ENCODE results near the gene ZNF263. TPM values are rescaled to one million over a fixed set of nuclear protein-coding genes. Genes with fewer than 3 reads are reported as not detected.

Gene ZNF263
- total and polyA plus RNA-seq, 9 of the 15 experiments (the other 6 are each of a cell fraction or from before 2014, with no cell fraction given) = 4.6 to 48.3 (median 31.8) TPM

- no peak for TF ChIP-seq MECOM (CRISPR knock-in tag; IDR thresholded peaks at IDR 0.05)
- no peak for TF ChIP-seq ZBTB1 (CRISPR knock-in tag; IDR thresholded peaks at IDR 0.05; ENCODE audit: borderline replicate concordance, low read depth)
- no peak for TF ChIP-seq MXI1 (IDR thresholded peaks at IDR 0.05; ENCODE audit: low read depth, low read length)
- no peak for TF ChIP-seq CXXC5 (CRISPR knock-in tag; IDR thresholded peaks at IDR 0.05)
- TF ChIP-seq, protein P1, sequence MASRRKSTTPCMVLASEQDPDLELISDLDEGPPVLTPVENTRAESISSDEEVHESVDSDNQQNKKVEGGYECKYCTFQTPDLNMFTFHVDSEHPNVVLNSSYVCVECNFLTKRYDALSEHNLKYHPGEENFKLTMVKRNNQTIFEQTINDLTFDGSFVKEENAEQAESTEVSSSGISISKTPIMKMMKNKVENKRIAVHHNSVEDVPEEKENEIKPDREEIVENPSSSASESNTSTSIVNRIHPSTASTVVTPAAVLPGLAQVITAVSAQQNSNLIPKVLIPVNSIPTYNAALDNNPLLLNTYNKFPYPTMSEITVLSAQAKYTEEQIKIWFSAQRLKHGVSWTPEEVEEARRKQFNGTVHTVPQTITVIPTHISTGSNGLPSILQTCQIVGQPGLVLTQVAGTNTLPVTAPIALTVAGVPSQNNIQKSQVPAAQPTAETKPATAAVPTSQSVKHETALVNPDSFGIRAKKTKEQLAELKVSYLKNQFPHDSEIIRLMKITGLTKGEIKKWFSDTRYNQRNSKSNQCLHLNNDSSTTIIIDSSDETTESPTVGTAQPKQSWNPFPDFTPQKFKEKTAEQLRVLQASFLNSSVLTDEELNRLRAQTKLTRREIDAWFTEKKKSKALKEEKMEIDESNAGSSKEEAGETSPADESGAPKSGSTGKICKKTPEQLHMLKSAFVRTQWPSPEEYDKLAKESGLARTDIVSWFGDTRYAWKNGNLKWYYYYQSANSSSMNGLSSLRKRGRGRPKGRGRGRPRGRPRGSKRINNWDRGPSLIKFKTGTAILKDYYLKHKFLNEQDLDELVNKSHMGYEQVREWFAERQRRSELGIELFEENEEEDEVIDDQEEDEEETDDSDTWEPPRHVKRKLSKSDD (conservative IDR thresholded peaks at IDR 0.05; ENCODE audit: low read length) = no peak
- no peak for TF ChIP-seq MAFK (IDR thresholded peaks at IDR 0.05; ENCODE audit: low read length)
- no peak for TF ChIP-seq POLR3A (IDR thresholded peaks at IDR 0.05; ENCODE audit: borderline replicate concordance, extremely low read depth, insufficient read depth, insufficient read length)
- TF ChIP-seq, protein P2, sequence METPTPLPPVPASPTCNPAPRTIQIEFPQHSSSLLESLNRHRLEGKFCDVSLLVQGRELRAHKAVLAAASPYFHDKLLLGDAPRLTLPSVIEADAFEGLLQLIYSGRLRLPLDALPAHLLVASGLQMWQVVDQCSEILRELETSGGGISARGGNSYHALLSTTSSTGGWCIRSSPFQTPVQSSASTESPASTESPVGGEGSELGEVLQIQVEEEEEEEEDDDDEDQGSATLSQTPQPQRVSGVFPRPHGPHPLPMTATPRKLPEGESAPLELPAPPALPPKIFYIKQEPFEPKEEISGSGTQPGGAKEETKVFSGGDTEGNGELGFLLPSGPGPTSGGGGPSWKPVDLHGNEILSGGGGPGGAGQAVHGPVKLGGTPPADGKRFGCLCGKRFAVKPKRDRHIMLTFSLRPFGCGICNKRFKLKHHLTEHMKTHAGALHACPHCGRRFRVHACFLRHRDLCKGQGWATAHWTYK (CRISPR knock-in tag; IDR thresholded peaks at IDR 0.05) = no peak
- TF ChIP-seq ZNF444 (CRISPR knock-in tag; IDR thresholded peaks at IDR 0.05) = no peak
Observed at GRCh38 chr16:3295783-3296182, 12.5 kb downstream of the ZNF263 start (continued).
